ENCODE measurements around the gene PKP3. TPM values are rescaled to one million over a fixed set of nuclear protein-coding genes. Genes with fewer than 3 reads are reported as not detected.

The PKP3 gene
- total and polyA plus RNA-seq, 7 experiments from 2014 or later, result not detected

DNA sequence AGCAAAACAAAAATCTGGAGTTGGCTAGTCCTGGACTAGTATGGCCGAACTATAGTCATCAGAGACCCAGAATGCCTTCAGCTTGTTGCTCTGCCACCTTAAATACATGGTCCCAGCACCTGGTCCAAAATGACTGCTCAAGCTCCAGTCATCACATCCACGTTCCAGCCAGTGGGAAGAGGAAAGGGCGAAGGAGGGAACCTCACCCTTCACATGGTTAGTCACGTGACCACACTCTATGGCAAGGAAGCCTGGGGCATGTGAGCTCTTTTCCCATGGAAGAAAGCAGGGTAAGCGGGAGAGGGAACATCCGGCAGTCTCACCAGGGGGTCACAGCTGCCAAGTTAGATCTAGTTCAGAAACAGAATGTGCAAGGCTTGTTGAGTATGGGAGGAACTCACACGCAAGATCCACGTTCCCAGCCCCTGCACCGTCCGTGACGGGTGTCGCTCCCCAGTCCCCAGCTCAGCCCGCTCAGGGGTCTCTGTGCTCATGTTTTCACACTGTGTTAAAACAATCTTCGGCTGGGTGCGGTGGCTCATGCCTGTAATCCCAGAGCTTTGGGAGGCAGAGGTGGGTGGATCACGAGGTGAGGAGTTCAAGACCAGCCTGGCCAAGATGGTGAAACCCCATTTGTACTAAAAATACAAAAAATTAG, 49.7 kb downstream of the PKP3 start:
- Mint-ChIP-seq H3K4me3 (no peak overlapping the region), H3K27ac (peak overlapping the region in 1 of 9 donors; percentile 22), H3K4me1 (peaks cover 12 to 27% (median 24%) of the 10 kb centered on the region in 7 donors), H3K36me3 (no peaks in the 10 kb centered on the region), H3K27me3 (peaks cover 0 to 5% (median 0%) of the 10 kb centered on the region in 5 donors), H3K9me3 (no peaks in the 10 kb centered on the region)
- intact Hi-C loops (cut with micrococcal nuclease), result no loop called here
- ChIA-PET POLR2A (interaction anchor here (0.9 to 1.6 kb wide), 4 partner anchors 29 to 56 kb away, joined by 3 to 7 read pairs (median 5); partner anchors contain the start of gene SIGIRR), CTCF (interaction anchor here (0.9 kb wide), 1 partner anchor 29 kb away, joined by 7 read pairs; the partner anchor contains the start of gene SIGIRR)
- no peaks in the 10 kb centered on the region for H3K27me3 ChIP-seq (ENCODE audit: control insufficient read depth in 2 of 2, insufficient read depth in 2 of 2, low read length in 2 of 2)
- no peaks in the 10 kb centered on the region for H3K9me3 ChIP-seq (ENCODE audit: control insufficient read depth in 2 of 3, low read length in 3 of 3)
- H3K27ac ChIP-seq (ENCODE audit: low read depth, low read length), result no peak overlapping the region
- H3K4me1 ChIP-seq (ENCODE audit: control insufficient read depth in 2 of 2, insufficient read depth in 2 of 2, low read length in 2 of 2), result peaks cover 3 to 19% of the 10 kb centered on the region in 2 donors
- H3K4me3 ChIP-seq (ENCODE audit: low read length), result no peak overlapping the region
- no peak for DNase-seq
- H3K36me3 ChIP-seq (ENCODE audit: control insufficient read depth in 2 of 3, insufficient read depth in 3 of 3, low read length in 3 of 3), result no peaks in the 10 kb centered on the region
- ATAC-seq, result no peak

DNA sequence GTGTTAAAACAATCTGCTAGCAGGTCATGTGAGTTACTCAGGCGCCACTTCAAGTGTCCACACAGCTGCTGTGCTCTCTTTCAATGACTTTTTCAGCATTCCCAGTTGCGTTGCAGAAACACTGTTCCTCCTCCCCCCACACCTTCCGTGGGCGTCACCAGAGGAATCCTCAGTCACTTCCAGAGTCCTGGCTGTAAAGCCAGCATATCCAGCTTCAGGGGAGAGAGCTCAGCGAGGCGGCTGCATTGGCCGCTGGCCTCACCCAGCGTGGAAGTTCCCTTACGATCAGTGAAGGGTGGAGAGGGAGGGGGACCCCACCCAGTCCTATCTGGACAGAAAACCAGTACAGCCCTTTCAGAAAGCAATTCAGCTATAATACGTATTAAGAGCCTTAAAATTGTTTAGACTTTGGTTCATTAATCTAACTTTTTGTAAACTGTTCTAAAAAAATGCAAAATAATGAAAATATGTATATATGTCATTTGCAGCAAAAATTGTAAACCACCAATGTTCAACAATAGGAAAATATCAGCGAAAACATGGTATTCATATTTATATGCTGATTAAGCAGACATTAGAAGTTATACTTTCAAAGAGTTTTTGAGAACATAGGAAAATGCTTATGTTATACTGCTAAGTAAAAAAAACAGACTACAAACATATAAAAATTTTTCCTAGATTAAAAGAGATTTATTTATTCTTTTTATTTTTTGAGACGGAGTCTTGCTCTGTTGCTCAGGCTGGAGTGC, 50.6 kb downstream of the PKP3 start:
- ATAC-seq (no peak), DNase-seq (no peak)
- Mint-ChIP-seq H3K9me3 (no peaks in the 10 kb centered on the region), H3K36me3 (no peaks in the 10 kb centered on the region), H3K27me3 (peaks cover 0 to 5% (median 0%) of the 10 kb centered on the region in 5 donors), H3K27ac (no peak overlapping the region), H3K4me1 (peaks cover 11 to 27% (median 23%) of the 10 kb centered on the region in 7 donors), H3K4me3 (no peak overlapping the region)
- intact Hi-C loops (cut with micrococcal nuclease), result no loop called here
- Histone ChIP-seq H3K27ac (ENCODE audit: low read depth, low read length) (no peak overlapping the region), H3K36me3 (ENCODE audit: control insufficient read depth in 2 of 3, insufficient read depth in 3 of 3, low read length in 3 of 3) (no peaks in the 10 kb centered on the region), H3K4me1 (ENCODE audit: control insufficient read depth in 2 of 2, insufficient read depth in 2 of 2, low read length in 2 of 2) (peaks cover 12 to 28% of the 10 kb centered on the region in 2 donors), H3K27me3 (ENCODE audit: control insufficient read depth in 2 of 2, insufficient read depth in 2 of 2, low read length in 2 of 2) (no peaks in the 10 kb centered on the region), H3K9me3 (ENCODE audit: control insufficient read depth in 2 of 3, low read length in 3 of 3) (no peaks in the 10 kb centered on the region), H3K4me3 (ENCODE audit: low read length) (no peak overlapping the region)
- POLR2A ChIA-PET, result interaction anchor here (0.9 to 8.9 kb wide), 4 partner anchors 30 to 57 kb away, joined by 3 to 109 read pairs (median 5); partner anchors contain the start of gene SIGIRR
- CTCF ChIA-PET, result interaction anchor here (0.7 to 1.3 kb wide), 2 partner anchors 30 to 106 kb away, joined by 3 read pairs; partner anchors contain the start of gene SIGIRR

GRCh38 chr11:445765-446588, 52.0 kb downstream of the PKP3 start:
- Mint-ChIP-seq H3K27ac (peak overlapping the region in 2 of 9 donors; percentile 47 to 55), H3K4me1 (peaks cover 5 to 23% (median 20%) of the 10 kb centered on the region in 7 donors), H3K36me3 (peaks cover 0 to 3% (median 0%) of the 10 kb centered on the region in 5 donors), H3K27me3 (peaks cover 0 to 7% (median 0%) of the 10 kb centered on the region in 5 donors), H3K9me3 (no peaks in the 10 kb centered on the region), H3K4me3 (peak overlapping the region in 1 of 10 donors; percentile 68)
- CTCF ChIA-PET, result interaction anchor here (0.8 to 7.1 kb wide), 2 partner anchors 11 to 195 kb away, joined by 3 to 42 read pairs; no protein-coding TSS in a partner anchor
- intact Hi-C loops (cut with micrococcal nuclease), result no loop called here
- POLR2A ChIA-PET, result interaction anchor here (8.9 kb wide), 1 partner anchor 39 kb away, joined by 109 read pairs; no protein-coding TSS in a partner anchor
- ATAC-seq (no peak), DNase-seq (no peak)
- H3K36me3 ChIP-seq (ENCODE audit: control insufficient read depth in 2 of 3, insufficient read depth in 3 of 3, low read length in 3 of 3), result no peaks in the 10 kb centered on the region
- no peaks in the 10 kb centered on the region for H3K27me3 ChIP-seq (ENCODE audit: control insufficient read depth in 2 of 2, insufficient read depth in 2 of 2, low read length in 2 of 2)
- peaks cover 13 to 22% of the 10 kb centered on the region in 2 donors for H3K4me1 ChIP-seq (ENCODE audit: control insufficient read depth in 2 of 2, insufficient read depth in 2 of 2, low read length in 2 of 2)
- no peaks in the 10 kb centered on the region for H3K9me3 ChIP-seq (ENCODE audit: control insufficient read depth in 2 of 3, low read length in 3 of 3)
- H3K27ac ChIP-seq (ENCODE audit: low read depth, low read length), result no peak overlapping the region
- H3K4me3 ChIP-seq (ENCODE audit: low read length), result no peak overlapping the region

- H3K27me3 ChIP-seq (ENCODE audit: control insufficient read depth in 2 of 2, insufficient read depth in 2 of 2, low read length in 2 of 2), result no peaks in the 10 kb centered on the region
- intact Hi-C loops (cut with micrococcal nuclease), result no loop called here
- no peaks in the 10 kb centered on the region for H3K9me3 ChIP-seq (ENCODE audit: control insufficient read depth in 2 of 3, low read length in 3 of 3)
- no peak overlapping the region for H3K27ac ChIP-seq (ENCODE audit: low read depth, low read length)
- Mint-ChIP-seq H3K4me3 (peak overlapping the region in 4 of 10 donors; percentile 9 to 51 (median 30)), H3K9me3 (no peaks in the 10 kb centered on the region), H3K4me1 (peaks cover 9 to 25% (median 22%) of the 10 kb centered on the region in 7 donors), H3K27ac (peak overlapping the region in 1 of 9 donors; percentile 29), H3K27me3 (peaks cover 0 to 7% (median 0%) of the 10 kb centered on the region in 5 donors), H3K36me3 (peaks cover 0 to 4% (median 0%) of the 10 kb centered on the region in 5 donors)
- no peaks in the 10 kb centered on the region for H3K36me3 ChIP-seq (ENCODE audit: control insufficient read depth in 2 of 3, insufficient read depth in 3 of 3, low read length in 3 of 3)
- ChIA-PET POLR2A (interaction anchor here (1.1 to 8.9 kb wide), 4 partner anchors 8 to 239 kb away, joined by 4 to 109 read pairs (median 64); partner anchors contain the start of genes BET1L, RIC8A and SIGIRR), CTCF (interaction anchor here (0.7 to 7.1 kb wide), 3 partner anchors 41 to 196 kb away, joined by 4 to 42 read pairs (median 36); no protein-coding TSS in a partner anchor)
- no peak for ATAC-seq
- peaks cover 16 to 24% of the 10 kb centered on the region in 2 donors for H3K4me1 ChIP-seq (ENCODE audit: control insufficient read depth in 2 of 2, insufficient read depth in 2 of 2, low read length in 2 of 2)
- DNase-seq, result no peak
- no peak overlapping the region for H3K4me3 ChIP-seq (ENCODE audit: low read length)
Observed at GRCh38 chr11:446891-447290, 52.9 kb downstream of the PKP3 start.

DNA sequence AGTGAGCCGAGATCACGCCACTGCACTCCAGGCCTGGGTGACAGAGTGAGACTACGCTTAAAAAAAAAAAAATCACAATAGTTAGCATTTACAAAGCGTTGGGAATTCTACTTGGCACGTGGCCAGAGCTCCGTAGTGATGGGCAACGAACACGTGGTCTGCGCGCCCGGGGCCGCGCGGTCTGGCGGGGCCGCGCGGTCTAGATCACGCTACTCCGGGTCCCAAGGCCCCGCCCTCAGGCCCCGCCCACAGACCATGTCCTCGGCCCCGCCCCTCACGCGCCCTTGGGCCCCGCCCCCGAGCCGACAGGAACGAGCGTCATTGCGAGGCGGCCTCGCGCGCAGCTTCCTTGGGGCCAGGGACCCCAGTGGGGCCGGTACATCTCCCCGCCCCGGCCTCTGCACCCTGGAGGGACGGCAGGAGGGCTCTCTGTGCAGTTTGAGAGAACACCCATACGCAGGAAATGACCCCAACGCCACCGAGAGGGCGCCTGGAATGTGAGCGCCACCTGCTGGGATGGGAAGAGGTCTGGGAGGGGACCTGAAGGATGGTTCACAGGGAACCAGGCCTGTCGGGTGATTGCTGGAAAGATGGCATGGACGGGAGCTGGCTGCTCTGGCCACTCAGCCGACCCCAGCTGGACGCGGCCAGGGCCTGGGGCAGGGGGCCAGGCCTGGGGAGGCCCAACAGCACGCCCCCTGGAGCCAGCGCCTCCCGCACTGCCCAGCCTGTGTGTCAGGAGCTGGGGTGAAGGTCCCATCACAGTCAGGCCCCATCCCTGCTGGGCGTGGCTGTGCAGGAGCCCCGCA, 54.1 kb downstream of the PKP3 start:
- ATAC-seq (peak; percentile 86), DNase-seq (peak; percentile 86 to 98 (median 93))
- Histone ChIP-seq H3K4me3 (ENCODE audit: low read length) (peak overlapping the region; percentile 74), H3K27me3 (ENCODE audit: control insufficient read depth in 2 of 2, insufficient read depth in 2 of 2, low read length in 2 of 2) (no peaks in the 10 kb centered on the region), H3K9me3 (ENCODE audit: control insufficient read depth in 2 of 3, low read length in 3 of 3) (no peaks in the 10 kb centered on the region), H3K27ac (ENCODE audit: low read depth, low read length) (peak overlapping the region; percentile 98), H3K4me1 (ENCODE audit: control insufficient read depth in 2 of 2, insufficient read depth in 2 of 2, low read length in 2 of 2) (peaks cover 16 to 24% of the 10 kb centered on the region in 2 donors), H3K36me3 (ENCODE audit: control insufficient read depth in 2 of 3, insufficient read depth in 3 of 3, low read length in 3 of 3) (peaks cover 0 to 6% (median 0%) of the 10 kb centered on the region in 3 experiments)
- intact Hi-C loops (cut with micrococcal nuclease), result loop anchor here (1.0 kb wide), 7 partner anchors 33 to 241 kb away; partner anchors contain the start of genes BET1L (in 1 of the 2), PSMD13 (in 1 of the 2), RIC8A (in 1 of the 2) and SIRT3 (in 1 of the 2)
- Mint-ChIP-seq H3K36me3 (peaks cover 0 to 4% (median 2%) of the 10 kb centered on the region in 5 donors), H3K27ac (peak overlapping the region; percentile 79 to 98 (median 95)), H3K27me3 (peaks cover 0 to 7% (median 0%) of the 10 kb centered on the region in 5 donors), H3K4me1 (peaks cover 9 to 25% (median 22%) of the 10 kb centered on the region in 7 donors), H3K4me3 (peak overlapping the region; percentile 84 to 95 (median 89)), H3K9me3 (no peaks in the 10 kb centered on the region)
- CTCF ChIA-PET, result interaction anchor here (0.8 to 7.1 kb wide), 14 partner anchors 10 to 219 kb away, joined by 3 to 42 read pairs (median 3); partner anchors contain the start of genes PSMD13 and SIGIRR
- POLR2A ChIA-PET, result interaction anchor here (0.6 to 8.9 kb wide), 19 partner anchors 9 to 274 kb away, joined by 3 to 109 read pairs (median 4); partner anchors contain the start of genes BET1L, HRAS, PHRF1 and RIC8A

Measured in naive thymus-derived CD4-positive, alpha-beta T cell (primary cell).